Measurements from ENCODE around the gene HIVEP3.

Gene HIVEP3

DNA sequence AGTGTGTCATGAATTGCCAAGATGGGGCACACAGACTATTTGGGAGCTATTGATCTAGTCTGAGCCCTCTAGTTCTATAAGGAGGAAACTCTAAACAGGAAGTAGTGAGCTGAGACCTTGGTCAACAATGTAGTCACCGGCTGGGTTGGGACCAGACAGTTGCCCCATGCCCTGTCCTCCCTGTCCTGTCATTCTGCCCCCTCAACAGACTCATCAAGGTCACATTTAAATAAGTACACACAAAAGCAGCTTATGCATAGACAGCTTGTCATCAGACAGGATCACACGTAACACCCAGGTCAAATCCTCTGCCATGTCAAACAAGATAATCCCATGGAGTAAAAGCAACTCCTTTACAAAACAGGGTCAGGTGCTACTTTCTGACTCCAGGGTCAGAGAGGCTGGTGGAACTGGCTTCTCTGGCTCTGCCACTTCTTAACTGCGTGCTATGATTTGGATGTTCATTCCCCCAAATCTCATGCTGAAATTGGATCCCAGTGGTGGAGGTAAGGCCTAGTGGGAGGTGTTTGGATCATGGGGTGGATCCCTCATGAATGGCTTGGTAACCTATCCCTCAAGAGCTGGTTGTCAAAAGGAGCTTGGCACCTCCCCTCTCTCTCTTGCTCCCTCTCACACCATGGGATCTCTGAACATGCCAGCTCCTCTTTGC, 128.9 kb downstream of the HIVEP3 start:
- Histone ChIP-seq H3K18ac (ENCODE audit: low read length) (no peak overlapping the region), H3K79me1 (ENCODE audit: low read length) (no peaks in the 10 kb centered on the region), H3K79me2 (ENCODE audit: control insufficient read depth, insufficient read depth, low read length) (no peaks in the 10 kb centered on the region), H4K5ac (ENCODE audit: low read length) (no peak overlapping the region), H2BK120ac (ENCODE audit: low read depth, low read length) (no peak overlapping the region), H3K23ac (ENCODE audit: low read length) (no peak overlapping the region), H3K27ac (ENCODE audit: low read depth, low read length) (no peak overlapping the region), H3K36me3 (ENCODE audit: control insufficient read depth, insufficient read depth, low read length) (no peaks in the 10 kb centered on the region), H3K56ac (ENCODE audit: low read length) (no peak overlapping the region), H3K4me2 (ENCODE audit: low read length) (no peak overlapping the region), H3K9ac (ENCODE audit: low read length) (no peak overlapping the region), H3K4me1 (ENCODE audit: control insufficient read depth, low read depth, low read length) (no peaks in the 10 kb centered on the region), H3K4me3 (ENCODE audit: low read length) (no peak overlapping the region), H4K8ac (ENCODE audit: low read depth, low read length) (no peak overlapping the region), H2AK5ac (ENCODE audit: low read length) (no peak overlapping the region), H2BK15ac (replicated peaks; ENCODE audit: low read depth) (no peak overlapping the region), H2BK5ac (ENCODE audit: low read length) (no peak overlapping the region), H3K27me3 (ENCODE audit: insufficient read depth, low read length, poor library complexity) (no peaks in the 10 kb centered on the region), H3K4ac (ENCODE audit: low read depth, low read length) (no peak overlapping the region)
- no peak for DNase-seq
- no CpG with 5 or more reads among the region's 3 CpGs for WGBS (ENCODE audit: extremely low coverage, insufficient coverage, low lambda C conversion rate)

GRCh38 chr1:41788427-41788826, 130.3 kb downstream of the HIVEP3 start:
- Histone ChIP-seq H3K9ac (ENCODE audit: low read length) (no peak overlapping the region), H2AK5ac (ENCODE audit: low read length) (no peak overlapping the region), H3K79me1 (ENCODE audit: low read length) (no peaks in the 10 kb centered on the region), H3K18ac (ENCODE audit: low read length) (no peak overlapping the region), H3K56ac (ENCODE audit: low read length) (no peak overlapping the region), H3K4me1 (ENCODE audit: control insufficient read depth, low read depth, low read length) (no peaks in the 10 kb centered on the region), H4K8ac (ENCODE audit: low read depth, low read length) (no peak overlapping the region), H3K27ac (ENCODE audit: low read depth, low read length) (no peak overlapping the region), H2BK120ac (ENCODE audit: low read depth, low read length) (no peak overlapping the region), H3K4me2 (ENCODE audit: low read length) (no peak overlapping the region), H2BK15ac (replicated peaks; ENCODE audit: low read depth) (no peak overlapping the region), H3K79me2 (ENCODE audit: control insufficient read depth, insufficient read depth, low read length) (no peaks in the 10 kb centered on the region), H4K5ac (ENCODE audit: low read length) (no peak overlapping the region), H3K4ac (ENCODE audit: low read depth, low read length) (no peak overlapping the region), H3K23ac (ENCODE audit: low read length) (no peak overlapping the region), H3K27me3 (ENCODE audit: insufficient read depth, low read length, poor library complexity) (no peaks in the 10 kb centered on the region), H3K4me3 (ENCODE audit: low read length) (no peak overlapping the region), H2BK5ac (ENCODE audit: low read length) (no peak overlapping the region), H3K36me3 (ENCODE audit: control insufficient read depth, insufficient read depth, low read length) (no peaks in the 10 kb centered on the region)
- no CpG with 5 or more reads among the region's 3 CpGs for WGBS (ENCODE audit: extremely low coverage, insufficient coverage, low lambda C conversion rate)
- DNase-seq = no peak

- H2BK5ac ChIP-seq (ENCODE audit: low read length) = no peak overlapping the region
- no peak for DNase-seq
- H2BK15ac ChIP-seq (replicated peaks; ENCODE audit: low read depth) = no peak overlapping the region
- WGBS (ENCODE audit: extremely low coverage, insufficient coverage, low lambda C conversion rate) = no CpG with 5 or more reads among the region's 3 CpGs
- H3K9ac ChIP-seq (ENCODE audit: low read length) = no peak overlapping the region
- H4K5ac ChIP-seq (ENCODE audit: low read length) = no peak overlapping the region
- H3K79me2 ChIP-seq (ENCODE audit: control insufficient read depth, insufficient read depth, low read length) = no peaks in the 10 kb centered on the region
- H3K4me3 ChIP-seq (ENCODE audit: low read length) = no peak overlapping the region
- H3K79me1 ChIP-seq (ENCODE audit: low read length) = no peaks in the 10 kb centered on the region
- H3K23ac ChIP-seq (ENCODE audit: low read length) = no peak overlapping the region
- no peak overlapping the region for H3K56ac ChIP-seq (ENCODE audit: low read length)
- no peaks in the 10 kb centered on the region for H3K4me1 ChIP-seq (ENCODE audit: control insufficient read depth, low read depth, low read length)
- no peak overlapping the region for H2BK120ac ChIP-seq (ENCODE audit: low read depth, low read length)
- no peaks in the 10 kb centered on the region for H3K27me3 ChIP-seq (ENCODE audit: insufficient read depth, low read length, poor library complexity)
- H3K27ac ChIP-seq (ENCODE audit: low read depth, low read length) = no peak overlapping the region
- H2AK5ac ChIP-seq (ENCODE audit: low read length) = no peak overlapping the region
- no peak overlapping the region for H3K18ac ChIP-seq (ENCODE audit: low read length)
- H4K8ac ChIP-seq (ENCODE audit: low read depth, low read length) = no peak overlapping the region
- no peaks in the 10 kb centered on the region for H3K36me3 ChIP-seq (ENCODE audit: control insufficient read depth, insufficient read depth, low read length)
- no peak overlapping the region for H3K4me2 ChIP-seq (ENCODE audit: low read length)
- no peak overlapping the region for H3K4ac ChIP-seq (ENCODE audit: low read depth, low read length)
These were observed 134.0 kb downstream of the HIVEP3 start for GRCh38 chr1:41784531-41785274.

GRCh38 chr1:41783189-41783639, 135.5 kb downstream of the HIVEP3 start:
- Histone ChIP-seq H4K5ac (ENCODE audit: low read length) (no peak overlapping the region), H3K4me2 (ENCODE audit: low read length) (no peak overlapping the region), H3K79me1 (ENCODE audit: low read length) (no peaks in the 10 kb centered on the region), H2BK120ac (ENCODE audit: low read depth, low read length) (no peak overlapping the region), H3K36me3 (ENCODE audit: control insufficient read depth, insufficient read depth, low read length) (no peaks in the 10 kb centered on the region), H3K18ac (ENCODE audit: low read length) (no peak overlapping the region), H3K4ac (ENCODE audit: low read depth, low read length) (no peak overlapping the region), H3K4me3 (ENCODE audit: low read length) (no peak overlapping the region), H3K27me3 (ENCODE audit: insufficient read depth, low read length, poor library complexity) (no peaks in the 10 kb centered on the region), H3K9ac (ENCODE audit: low read length) (no peak overlapping the region), H2BK5ac (ENCODE audit: low read length) (no peak overlapping the region), H2AK5ac (ENCODE audit: low read length) (no peak overlapping the region), H3K56ac (ENCODE audit: low read length) (no peak overlapping the region), H3K27ac (ENCODE audit: low read depth, low read length) (no peak overlapping the region), H4K8ac (ENCODE audit: low read depth, low read length) (no peak overlapping the region), H3K23ac (ENCODE audit: low read length) (no peak overlapping the region), H2BK15ac (replicated peaks; ENCODE audit: low read depth) (no peak overlapping the region), H3K79me2 (ENCODE audit: control insufficient read depth, insufficient read depth, low read length) (no peaks in the 10 kb centered on the region), H3K4me1 (ENCODE audit: control insufficient read depth, low read depth, low read length) (no peaks in the 10 kb centered on the region)
- DNase-seq = no peak
- no CpG with 5 or more reads among the region's 11 CpGs for WGBS (ENCODE audit: extremely low coverage, insufficient coverage, low lambda C conversion rate)

GRCh38 chr1:41780916-41781315, 137.8 kb downstream of the HIVEP3 start:
- H3K27me3 ChIP-seq (ENCODE audit: insufficient read depth, low read length, poor library complexity) = no peaks in the 10 kb centered on the region
- no CpG with 5 or more reads among the region's 3 CpGs for WGBS (ENCODE audit: extremely low coverage, insufficient coverage, low lambda C conversion rate)
- no peak overlapping the region for H4K8ac ChIP-seq (ENCODE audit: low read depth, low read length)
- H2AK5ac ChIP-seq (ENCODE audit: low read length) = no peak overlapping the region
- no peak for DNase-seq
- no peak overlapping the region for H2BK120ac ChIP-seq (ENCODE audit: low read depth, low read length)
- no peak overlapping the region for H3K9ac ChIP-seq (ENCODE audit: low read length)
- H3K79me1 ChIP-seq (ENCODE audit: low read length) = no peaks in the 10 kb centered on the region
- H2BK5ac ChIP-seq (ENCODE audit: low read length) = no peak overlapping the region
- no peaks in the 10 kb centered on the region for H3K36me3 ChIP-seq (ENCODE audit: control insufficient read depth, insufficient read depth, low read length)
- H3K23ac ChIP-seq (ENCODE audit: low read length) = no peak overlapping the region
- H4K5ac ChIP-seq (ENCODE audit: low read length) = no peak overlapping the region
- no peak overlapping the region for H3K18ac ChIP-seq (ENCODE audit: low read length)
- H3K79me2 ChIP-seq (ENCODE audit: control insufficient read depth, insufficient read depth, low read length) = no peaks in the 10 kb centered on the region
- no peak overlapping the region for H3K27ac ChIP-seq (ENCODE audit: low read depth, low read length)
- H2BK15ac ChIP-seq (replicated peaks; ENCODE audit: low read depth) = no peak overlapping the region
- H3K4me1 ChIP-seq (ENCODE audit: control insufficient read depth, low read depth, low read length) = no peaks in the 10 kb centered on the region
- no peak overlapping the region for H3K4me3 ChIP-seq (ENCODE audit: low read length)
- H3K4me2 ChIP-seq (ENCODE audit: low read length) = no peak overlapping the region
- no peak overlapping the region for H3K56ac ChIP-seq (ENCODE audit: low read length)
- no peak overlapping the region for H3K4ac ChIP-seq (ENCODE audit: low read depth, low read length)
